ENCODE data around the gene C1QTNF1.

The C1QTNF1 gene

GRCh38 chr17:79088247-79088996, 64.5 kb downstream of the C1QTNF1 start:
- TF ChIP-seq CTCF (IDR thresholded peaks at IDR 0.05; ENCODE audit: low read depth, low read length, missing control alignments): no peak
- in situ Hi-C loops (cut with HindIII; ENCODE audit: low pct_ligation_motif_present, low sequenced_read_pairs): no loop called here
- no peak overlapping the region for H3K4me3 ChIP-seq (ENCODE audit: low read depth, low read length)
- H3K27ac ChIP-seq: no peak overlapping the region
- H3K27me3 ChIP-seq (replicated peaks): no peaks in the 10 kb centered on the region
- H3K36me3 ChIP-seq (replicated peaks): no peaks in the 10 kb centered on the region
- DNase-seq: no peak

GRCh38 chr17:79088997-79089328, 65.0 kb downstream of the C1QTNF1 start:
- Histone ChIP-seq H3K27me3 (replicated peaks) (no peaks in the 10 kb centered on the region), H3K36me3 (replicated peaks) (no peaks in the 10 kb centered on the region), H3K4me3 (ENCODE audit: low read depth, low read length) (no peak overlapping the region), H3K27ac (no peak overlapping the region)
- no peak for TF ChIP-seq CTCF (IDR thresholded peaks at IDR 0.05; ENCODE audit: low read depth, low read length, missing control alignments)
- in situ Hi-C loops (cut with HindIII; ENCODE audit: low pct_ligation_motif_present, low sequenced_read_pairs): no loop called here
- DNase-seq: no peak

GRCh38 chr17:79089720-79090442, 65.9 kb downstream of the C1QTNF1 start:
- Histone ChIP-seq H3K27ac (no peak overlapping the region), H3K36me3 (replicated peaks) (no peaks in the 10 kb centered on the region), H3K4me3 (ENCODE audit: low read depth, low read length) (no peak overlapping the region), H3K27me3 (replicated peaks) (no peaks in the 10 kb centered on the region)
- no peak for DNase-seq
- no peak for TF ChIP-seq CTCF (IDR thresholded peaks at IDR 0.05; ENCODE audit: low read depth, low read length, missing control alignments)
- in situ Hi-C loops (cut with HindIII; ENCODE audit: low pct_ligation_motif_present, low sequenced_read_pairs): no loop called here

GRCh38 chr17:79090443-79091225, 66.7 kb downstream of the C1QTNF1 start:
- H3K36me3 ChIP-seq (replicated peaks): no peaks in the 10 kb centered on the region
- peak; percentile 41 for TF ChIP-seq CTCF (IDR thresholded peaks at IDR 0.05; ENCODE audit: low read depth, low read length, missing control alignments)
- no peak overlapping the region for H3K27ac ChIP-seq
- in situ Hi-C loops (cut with HindIII; ENCODE audit: low pct_ligation_motif_present, low sequenced_read_pairs): no loop called here
- no peaks in the 10 kb centered on the region for H3K27me3 ChIP-seq (replicated peaks)
- DNase-seq: no peak
- H3K4me3 ChIP-seq (ENCODE audit: low read depth, low read length): no peak overlapping the region

- Histone ChIP-seq H3K36me3 (replicated peaks) (no peaks in the 10 kb centered on the region), H3K4me3 (ENCODE audit: low read depth, low read length) (no peak overlapping the region), H3K27me3 (replicated peaks) (peaks cover 6% of the 10 kb centered on the region), H3K27ac (no peak overlapping the region)
- TF ChIP-seq CTCF (IDR thresholded peaks at IDR 0.05; ENCODE audit: low read depth, low read length, missing control alignments): no peak
- no peak for DNase-seq
- in situ Hi-C loops (cut with HindIII; ENCODE audit: low pct_ligation_motif_present, low sequenced_read_pairs): no loop called here
These were observed 67.3 kb downstream of the C1QTNF1 start for GRCh38 chr17:79091226-79091670.
